Progenitor cell of endocrine pancreas (in vitro differentiated cells): Measurements from ENCODE around the gene CAMKMT. TPM values are rescaled to one million over a fixed set of nuclear protein-coding genes. Genes with fewer than 3 reads are reported as not detected.

ENCODE experiments used
- DNase-seq: peaks from one replicate; pipeline ENCODE4 v3.0.0; 2021; ENCODE audit warnings: low spot score; ENCODE audit not compliant: unreplicated experiment
- H3K27ac Mint-ChIP-seq: 2 replicates; pipeline ENCODE4 v1.8.0; 2021; ENCODE audit warnings: mild to moderate bottlenecking, moderate library complexity, mixed read lengths
- H3K27me3 Mint-ChIP-seq: 2 replicates; pipeline ENCODE4 v1.8.0; 2021; ENCODE audit warnings: mixed read lengths
- H3K36me3 Mint-ChIP-seq: 2 replicates; pipeline ENCODE4 v1.8.0; 2022; ENCODE audit warnings: mixed read lengths; ENCODE audit not compliant: insufficient read depth
- H3K4me1 Mint-ChIP-seq: 2 replicates; pipeline ENCODE4 v1.8.0; 2021; ENCODE audit warnings: low read depth, mixed read lengths
- H3K4me3 Mint-ChIP-seq: 2 replicates; pipeline ENCODE4 v1.8.0; 2021; ENCODE audit warnings: low read depth, mild to moderate bottlenecking, moderate library complexity, mixed read lengths
- H3K9me3 Mint-ChIP-seq: 2 replicates; pipeline ENCODE4 v1.8.0; 2021; ENCODE audit warnings: low read depth, mixed read lengths
- total RNA-seq: library from RNA; stranded (reverse); gene quantifications from 2 replicates; pipeline ENCODE4 v1.2.1, GENCODE V29; 2021
- TF ChIP-seq, protein P1 (sequence below): fragments of 200-600 bp; sonication (generic); IDR thresholded peaks from one replicate; pipeline ENCODE4 v1.5.0; 2021; ENCODE audit warnings: antibody characterized with exemption, mild to moderate bottlenecking; ENCODE audit not compliant: unreplicated experiment

CAMKMT gene
- total RNA-seq, 1 donor from 2014 or later = 20.3 TPM

GRCh38 chr2:44769349-44770011 lies 407.7 kb downstream of the CAMKMT start:
- H3K4me1 Mint-ChIP-seq = peaks cover 1% of the 10 kb centered on the region
- peaks cover 50% of the 10 kb centered on the region for H3K27me3 Mint-ChIP-seq
- peaks cover 1% of the 10 kb centered on the region for H3K36me3 Mint-ChIP-seq
- DNase-seq = no peak
- H3K27ac Mint-ChIP-seq = no peak overlapping the region
- TF ChIP-seq, protein P1, sequence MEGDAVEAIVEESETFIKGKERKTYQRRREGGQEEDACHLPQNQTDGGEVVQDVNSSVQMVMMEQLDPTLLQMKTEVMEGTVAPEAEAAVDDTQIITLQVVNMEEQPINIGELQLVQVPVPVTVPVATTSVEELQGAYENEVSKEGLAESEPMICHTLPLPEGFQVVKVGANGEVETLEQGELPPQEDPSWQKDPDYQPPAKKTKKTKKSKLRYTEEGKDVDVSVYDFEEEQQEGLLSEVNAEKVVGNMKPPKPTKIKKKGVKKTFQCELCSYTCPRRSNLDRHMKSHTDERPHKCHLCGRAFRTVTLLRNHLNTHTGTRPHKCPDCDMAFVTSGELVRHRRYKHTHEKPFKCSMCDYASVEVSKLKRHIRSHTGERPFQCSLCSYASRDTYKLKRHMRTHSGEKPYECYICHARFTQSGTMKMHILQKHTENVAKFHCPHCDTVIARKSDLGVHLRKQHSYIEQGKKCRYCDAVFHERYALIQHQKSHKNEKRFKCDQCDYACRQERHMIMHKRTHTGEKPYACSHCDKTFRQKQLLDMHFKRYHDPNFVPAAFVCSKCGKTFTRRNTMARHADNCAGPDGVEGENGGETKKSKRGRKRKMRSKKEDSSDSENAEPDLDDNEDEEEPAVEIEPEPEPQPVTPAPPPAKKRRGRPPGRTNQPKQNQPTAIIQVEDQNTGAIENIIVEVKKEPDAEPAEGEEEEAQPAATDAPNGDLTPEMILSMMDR = no peak
- no peak overlapping the region for H3K4me3 Mint-ChIP-seq
- no peaks in the 10 kb centered on the region for H3K9me3 Mint-ChIP-seq

- H3K36me3 Mint-ChIP-seq = peaks cover 1% of the 10 kb centered on the region
- peaks cover 1% of the 10 kb centered on the region for H3K4me1 Mint-ChIP-seq
- DNase-seq = no peak
- no peaks in the 10 kb centered on the region for H3K9me3 Mint-ChIP-seq
- TF ChIP-seq, protein P1 = peak; percentile 14
- no peak overlapping the region for H3K27ac Mint-ChIP-seq
- H3K4me3 Mint-ChIP-seq = no peak overlapping the region
- H3K27me3 Mint-ChIP-seq = peaks cover 50% of the 10 kb centered on the region
Measured at GRCh38 chr2:44770221-44771195, 408.8 kb downstream of the CAMKMT start.

- peaks cover 1% of the 10 kb centered on the region for H3K4me1 Mint-ChIP-seq
- H3K4me3 Mint-ChIP-seq = no peak overlapping the region
- DNase-seq = no peak
- TF ChIP-seq, protein P1 = no peak
- peaks cover 42% of the 10 kb centered on the region for H3K27me3 Mint-ChIP-seq
- no peak overlapping the region for H3K27ac Mint-ChIP-seq
- H3K9me3 Mint-ChIP-seq = no peaks in the 10 kb centered on the region
- H3K36me3 Mint-ChIP-seq = peaks cover under 1% of the 10 kb centered on the region
Measured at GRCh38 chr2:44771522-44771921, 409.8 kb downstream of the CAMKMT start.

GRCh38 chr2:44772131-44772530 lies 410.4 kb downstream of the CAMKMT start:
- DNase-seq = no peak
- Mint-ChIP-seq H3K27ac (no peak overlapping the region), H3K27me3 (peaks cover 36% of the 10 kb centered on the region), H3K4me3 (no peak overlapping the region), H3K9me3 (no peaks in the 10 kb centered on the region), H3K36me3 (no peaks in the 10 kb centered on the region), H3K4me1 (peaks cover 1% of the 10 kb centered on the region)
- TF ChIP-seq, protein P1 = no peak

GRCh38 chr2:44772669-44773378 lies 411.1 kb downstream of the CAMKMT start:
- peaks cover 7% of the 10 kb centered on the region for H3K4me1 Mint-ChIP-seq

More at GRCh38 chr2:44772669-44773378, 411.1 kb downstream of the CAMKMT start:
- no peak for DNase-seq
- Mint-ChIP-seq H3K27ac (no peak overlapping the region), H3K27me3 (peaks cover 35% of the 10 kb centered on the region), H3K9me3 (no peaks in the 10 kb centered on the region), H3K36me3 (no peaks in the 10 kb centered on the region), H3K4me3 (no peak overlapping the region)
- TF ChIP-seq, protein P1 = no peak
